Renal cortex interstitium (tissue), 11 donors: ENCODE results near the gene ADGRG1. TPM values are rescaled to one million over a fixed set of nuclear protein-coding genes. Genes with fewer than 3 reads are reported as not detected.

Experiments used
- DNase-seq, 11 donors: peaks; one replicate each; pipeline ENCODE4 v3.0.0-alpha.2; 2013; ENCODE audit warnings: low read depth in 9 of 11, low spot score in 4 of 11; ENCODE audit errors: extremely low read depth in 1 of 11
- polyA plus RNA-seq, 3 donors: library from polyadenylated mRNA; unstranded; fragments of 120-200 nt; gene quantifications; one replicate each; pipeline ENCODE4 v1.2.1, GENCODE V29; 2013; ENCODE audit not compliant: insufficient read length in 3 of 3

Gene ADGRG1
- polyA plus RNA-seq, 3 donors = 58.2 to 93.6 (median 59.3) TPM

- no peak for DNase-seq
These were observed 12.2 kb upstream of the ADGRG1 start for GRCh38 chr16:57616241-57616640.

DNA sequence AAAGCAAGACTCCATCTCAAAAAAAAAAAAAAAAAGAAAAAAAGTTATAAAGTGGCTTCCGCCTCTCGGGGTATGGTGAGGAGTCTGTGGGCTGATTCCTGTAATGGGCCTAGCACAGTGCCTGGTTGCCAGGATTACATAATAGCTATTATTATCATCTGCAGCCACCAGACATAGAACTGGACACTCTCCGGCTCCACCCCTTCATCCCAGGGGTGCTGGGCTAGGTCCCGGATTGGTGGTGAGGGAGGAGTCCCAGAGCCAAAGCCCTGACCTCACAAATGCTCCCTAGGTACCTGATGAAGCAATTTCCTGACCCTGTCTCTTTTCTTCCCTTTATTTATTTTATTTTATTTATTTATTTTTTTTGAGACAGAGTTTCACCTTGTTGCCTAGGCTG lies 11.6 kb upstream of the ADGRG1 start:
- DNase-seq = no peak

DNA sequence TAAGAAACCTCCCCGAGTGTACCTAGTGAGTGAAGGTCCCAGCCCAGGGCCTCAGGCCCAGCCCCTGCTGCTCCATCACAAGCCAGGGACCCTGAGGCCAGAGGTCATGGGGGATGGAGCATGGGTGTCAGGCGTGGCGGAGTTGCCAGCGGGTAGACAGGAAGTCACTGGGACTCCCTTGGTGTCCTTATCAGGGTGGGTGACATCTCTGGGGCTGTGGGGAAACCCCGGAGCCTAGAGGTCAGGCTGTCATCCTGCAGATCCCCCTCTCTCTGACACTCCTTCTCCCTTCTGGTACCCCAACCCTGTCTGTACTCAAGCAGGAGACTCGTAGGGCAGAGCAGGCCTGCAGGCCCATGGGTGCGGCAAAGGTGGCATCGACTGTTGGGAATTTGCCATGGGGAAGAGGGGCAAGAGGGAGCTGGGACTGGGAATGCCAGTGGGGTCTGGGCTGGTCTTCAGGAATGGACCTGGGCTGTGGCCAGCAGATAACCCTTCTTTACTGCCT lies 10.8 kb upstream of the ADGRG1 start:
- no peak for DNase-seq

GRCh38 chr16:57618296-57619132 lies 9.9 kb upstream of the ADGRG1 start:
- no peak for DNase-seq

DNA sequence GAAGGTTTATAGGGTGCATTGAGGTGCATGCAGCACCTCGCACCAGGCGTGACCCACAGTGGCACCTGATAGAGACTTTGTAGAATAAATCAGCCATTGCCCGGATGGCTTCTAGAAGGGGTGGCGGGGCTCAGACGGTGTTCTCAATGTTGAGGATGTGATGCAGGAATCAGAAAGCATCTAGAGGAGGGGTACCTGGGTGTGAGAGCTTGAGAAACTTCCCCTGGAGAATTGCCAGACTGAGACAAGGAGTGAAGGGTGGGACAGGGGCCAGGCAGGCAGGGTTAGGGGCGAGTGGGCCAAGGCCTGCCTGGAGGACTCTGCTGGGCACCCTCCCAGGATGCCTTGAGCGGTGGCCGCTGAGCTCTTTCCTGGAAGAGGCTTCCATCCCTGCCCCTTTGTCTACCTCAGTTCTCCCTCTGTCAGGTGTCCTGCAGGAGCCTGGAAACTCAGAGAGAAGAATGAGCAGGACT lies 9.3 kb upstream of the ADGRG1 start:
- DNase-seq = no peak

- peak in 1 of 11 donors; percentile 49 for DNase-seq
These were observed 8.7 kb upstream of the ADGRG1 start for GRCh38 chr16:57619606-57620334.

DNA sequence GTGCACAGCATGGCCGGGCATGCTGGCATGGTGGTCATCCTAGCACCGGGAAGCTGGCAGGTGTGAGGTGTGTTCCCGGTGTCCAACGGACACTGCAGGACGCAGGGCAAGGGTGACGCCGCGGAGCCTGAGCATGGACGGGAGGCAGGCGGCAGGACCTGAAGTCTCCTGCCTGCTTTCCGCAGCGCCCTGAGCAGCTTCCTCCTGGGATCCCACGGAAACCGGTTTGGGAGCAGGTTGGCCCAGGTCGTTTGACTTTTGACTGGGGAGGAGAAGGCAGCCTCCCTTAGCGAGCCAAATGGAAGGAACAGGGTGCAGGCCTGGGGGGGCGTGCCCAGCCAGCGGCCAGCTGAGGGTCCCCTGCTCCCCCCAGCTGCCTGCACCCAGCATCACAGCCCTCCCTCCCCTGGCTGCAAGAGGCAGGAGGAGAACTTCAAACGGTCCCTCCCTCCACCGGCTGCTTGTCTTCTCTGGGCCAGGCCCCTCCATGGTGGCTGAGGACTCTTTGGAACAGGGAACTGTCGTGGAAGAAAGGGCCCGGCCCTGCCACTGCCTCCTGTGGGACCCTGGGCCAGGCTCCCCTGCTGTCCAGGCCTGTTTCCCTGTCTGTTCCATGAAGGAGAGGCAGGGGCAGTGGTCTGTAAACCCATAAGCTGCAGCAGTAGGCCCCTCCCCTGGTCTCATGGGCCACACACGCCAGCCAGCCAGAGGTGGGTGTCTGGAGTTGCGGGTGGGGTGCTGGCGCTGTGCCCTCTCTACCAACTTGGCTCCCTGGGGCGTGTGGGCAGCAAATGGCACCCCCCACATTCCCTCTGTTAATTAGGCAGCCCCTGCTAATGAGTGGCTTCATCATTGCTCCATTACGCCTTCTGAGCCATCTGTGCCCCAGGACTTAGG lies 7.8 kb upstream of the ADGRG1 start:
- DNase-seq = no peak

GRCh38 chr16:57621521-57622271 lies 6.7 kb upstream of the ADGRG1 start:
- no peak for DNase-seq

DNA sequence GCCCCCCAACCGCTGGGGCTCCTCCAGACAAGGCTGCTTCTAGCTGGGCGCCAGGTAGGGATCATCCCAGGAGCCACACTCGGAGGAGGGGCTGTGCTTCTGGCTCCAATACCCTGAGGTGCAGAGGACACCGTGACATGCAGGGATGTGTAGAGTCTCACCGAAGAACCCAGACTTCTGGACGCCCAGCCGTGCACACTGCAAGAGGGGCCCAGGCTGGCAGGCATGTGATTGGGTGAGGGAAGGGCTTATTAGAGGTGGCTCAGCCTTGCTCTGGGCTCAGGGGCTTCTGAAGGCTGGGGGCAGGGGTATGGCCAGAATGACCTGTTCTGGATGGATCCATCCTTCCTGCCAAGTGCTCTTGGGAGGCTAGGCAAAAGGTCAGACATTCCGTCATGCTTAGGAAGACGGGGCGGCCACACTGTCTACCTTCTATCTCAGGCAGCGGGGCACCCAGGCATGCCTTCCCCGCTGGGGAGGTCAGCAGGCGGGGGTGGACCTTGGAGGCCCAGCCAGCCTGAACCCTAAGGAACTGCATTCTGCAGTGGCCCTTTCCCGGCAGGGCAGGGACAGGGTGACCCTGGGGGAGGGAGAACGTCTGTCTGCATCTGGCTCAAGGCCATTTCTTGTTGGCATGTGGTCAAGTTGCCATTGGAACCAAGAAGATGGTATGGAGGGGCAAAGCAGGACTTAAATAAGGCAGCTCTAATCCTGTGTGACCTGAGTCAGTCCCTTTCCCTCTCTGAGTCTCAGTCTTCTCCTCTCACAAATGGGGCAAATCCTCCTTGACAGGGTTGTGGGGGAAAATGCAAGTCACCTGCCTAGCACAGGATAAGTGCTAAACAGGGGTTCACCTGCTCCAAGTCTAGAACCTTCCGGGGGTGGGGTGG lies 5.8 kb upstream of the ADGRG1 start:
- no peak for DNase-seq

GRCh38 chr16:57623251-57624043 lies 5.0 kb upstream of the ADGRG1 start:
- DNase-seq = no peak

GRCh38 chr16:57624044-57624688 lies 4.3 kb upstream of the ADGRG1 start:
- DNase-seq = peak in 3 of 11 donors; percentile 48 to 60 (median 57)

DNA sequence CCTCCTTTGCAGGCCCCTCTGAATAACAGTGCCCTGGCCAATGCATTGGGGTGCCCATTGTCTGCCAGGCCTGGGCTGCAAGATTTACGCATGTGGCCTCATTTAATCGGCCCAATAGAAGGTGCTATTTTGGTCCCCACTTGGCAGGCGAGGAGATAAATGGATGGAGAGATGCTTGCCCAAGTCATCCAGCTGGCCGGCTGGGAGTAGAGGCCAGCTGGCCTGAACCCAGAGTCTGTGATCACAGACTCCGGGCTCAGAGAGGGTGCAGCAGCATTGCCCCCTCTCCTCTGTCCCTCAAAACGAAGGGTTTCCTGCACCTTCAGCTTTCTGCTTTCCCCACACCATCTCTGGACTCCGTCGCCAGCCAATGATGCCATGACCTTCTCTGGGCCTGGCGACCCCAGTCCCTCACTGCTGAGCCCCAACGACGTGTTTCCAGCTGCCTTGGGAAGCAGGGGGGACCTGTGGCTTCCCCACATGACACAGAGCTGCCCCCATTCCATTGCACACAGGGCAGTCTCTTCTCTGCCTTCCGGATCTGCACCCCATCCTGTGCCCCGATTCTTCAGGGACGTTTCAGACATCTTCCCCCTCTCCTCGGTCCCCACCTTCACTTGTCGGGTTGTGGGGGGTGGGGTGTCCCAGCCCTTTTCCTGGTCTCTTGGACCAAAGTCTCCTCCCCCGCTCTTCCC lies 3.5 kb upstream of the ADGRG1 start:
- DNase-seq = no peak

GRCh38 chr16:57626420-57627170 lies 1.8 kb upstream of the ADGRG1 start:
- DNase-seq = no peak

DNA sequence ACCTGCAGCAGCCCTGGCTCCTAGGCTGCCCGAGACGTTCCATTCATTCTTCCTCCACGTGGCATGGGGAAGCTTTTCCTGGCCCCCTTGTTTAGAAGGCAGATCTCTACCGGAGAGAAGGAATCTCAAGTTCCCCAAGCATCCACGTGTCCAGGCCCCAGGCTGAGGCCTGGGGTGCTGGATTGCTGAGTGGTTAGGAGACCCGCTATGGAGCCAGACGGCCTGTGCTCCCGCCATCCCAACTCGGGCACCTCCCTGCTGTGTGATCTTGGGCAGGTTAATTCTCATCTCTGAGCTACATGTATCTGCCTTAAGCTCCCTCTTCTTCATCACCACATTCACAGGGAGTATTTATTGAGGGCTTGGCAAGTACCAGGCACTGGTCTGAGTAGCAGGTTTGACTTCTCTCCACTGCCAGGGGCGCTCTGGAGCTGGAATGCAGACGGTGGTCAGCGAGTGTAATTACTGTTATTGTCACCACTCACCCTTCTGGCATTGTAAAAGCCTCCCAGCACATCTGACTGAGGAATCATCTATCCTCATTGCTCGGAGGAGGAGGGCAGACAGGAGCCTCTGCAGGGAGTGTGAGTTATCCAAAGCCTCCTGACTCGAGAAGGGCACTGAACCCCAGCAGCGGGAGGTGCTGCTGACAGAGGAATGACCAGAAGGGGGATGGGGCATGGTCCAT lies 1.1 kb upstream of the ADGRG1 start:
- DNase-seq = no peak
